A549 (cell line): ENCODE data around the gene RUFY1.
"Not testable (repeated sequence)": the region's sequence is repeated elsewhere in the genome, so short reads cannot be mapped to it uniquely, and the experiment has no call there.

Source experiments
- HDAC2 ChIP-seq: fragments of 200-600 bp; sonication (generic); IDR thresholded peaks from 2 replicates; pipeline ENCODE4 v1.6.1; 2016
- JUN ChIP-seq, 2 experiments: fragments of >200 bp; sonication (Bioruptor Twin); formaldehyde crosslinking; IDR thresholded peaks; 2 replicates in 1 of 2; 3 replicates in 1 of 2; pipeline ENCODE4 v1.6.1; 2016 to 2017
- JUNB ChIP-seq: fragments of >200 bp; sonication (Bioruptor Twin); formaldehyde crosslinking; IDR thresholded peaks from 2 replicates; pipeline ENCODE4 v1.6.1; 2016
- PHF8 ChIP-seq: fragments of 200-600 bp; sonication (generic); IDR thresholded peaks from 2 replicates; pipeline ENCODE4 v1.6.1; 2016; ENCODE audit warnings: low read depth, mild to moderate bottlenecking, antibody characterized with exemption, moderate library complexity, borderline replicate concordance
- POLR2A ChIP-seq: IDR thresholded peaks from 2 replicates; pipeline ENCODE4 v1.6.1; 2012; ENCODE audit warnings: mild to moderate bottlenecking, low read length
- TF ChIP-seq, protein P1 (sequence below): IDR thresholded peaks from 2 replicates; pipeline ENCODE4 v1.6.1; 2012
- TF ChIP-seq, protein P2 (sequence below): fragments of >200 bp; sonication (Bioruptor Twin); formaldehyde crosslinking; IDR thresholded peaks from 3 replicates; pipeline ENCODE4 v1.5.1; 2016

DNA sequence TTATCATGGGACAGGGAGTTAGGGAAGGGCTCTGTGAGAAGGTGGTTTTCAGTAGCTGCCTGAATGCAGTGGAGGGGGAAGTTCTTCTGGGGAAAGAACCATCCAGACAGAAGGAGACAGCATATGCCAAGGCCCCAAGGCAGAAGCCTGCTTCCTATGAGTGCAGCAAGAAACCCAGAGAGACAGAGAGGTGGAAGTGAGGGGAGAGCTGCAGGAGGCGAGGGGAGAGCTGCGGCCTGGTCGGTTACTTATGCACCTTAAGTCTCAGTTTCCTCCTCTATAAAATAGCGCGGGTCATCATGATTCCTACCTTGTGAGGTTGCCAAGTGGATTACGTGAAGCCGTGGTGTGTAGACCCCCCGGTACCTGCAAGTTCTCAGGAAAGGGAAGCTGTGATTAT lies 47.9 kb upstream of the RUFY1 start:
- TF ChIP-seq POLR2A; PHF8; JUNB; JUN (IDR thresholded peaks at IDR 0.05); HDAC2: not testable (repeated sequence)
- TF ChIP-seq, protein P1, sequence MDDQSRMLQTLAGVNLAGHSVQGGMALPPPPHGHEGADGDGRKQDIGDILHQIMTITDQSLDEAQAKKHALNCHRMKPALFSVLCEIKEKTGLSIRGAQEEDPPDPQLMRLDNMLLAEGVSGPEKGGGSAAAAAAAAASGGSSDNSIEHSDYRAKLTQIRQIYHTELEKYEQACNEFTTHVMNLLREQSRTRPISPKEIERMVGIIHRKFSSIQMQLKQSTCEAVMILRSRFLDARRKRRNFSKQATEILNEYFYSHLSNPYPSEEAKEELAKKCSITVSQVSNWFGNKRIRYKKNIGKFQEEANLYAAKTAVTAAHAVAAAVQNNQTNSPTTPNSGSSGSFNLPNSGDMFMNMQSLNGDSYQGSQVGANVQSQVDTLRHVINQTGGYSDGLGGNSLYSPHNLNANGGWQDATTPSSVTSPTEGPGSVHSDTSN = not testable (repeated sequence)
- TF ChIP-seq, protein P2, sequence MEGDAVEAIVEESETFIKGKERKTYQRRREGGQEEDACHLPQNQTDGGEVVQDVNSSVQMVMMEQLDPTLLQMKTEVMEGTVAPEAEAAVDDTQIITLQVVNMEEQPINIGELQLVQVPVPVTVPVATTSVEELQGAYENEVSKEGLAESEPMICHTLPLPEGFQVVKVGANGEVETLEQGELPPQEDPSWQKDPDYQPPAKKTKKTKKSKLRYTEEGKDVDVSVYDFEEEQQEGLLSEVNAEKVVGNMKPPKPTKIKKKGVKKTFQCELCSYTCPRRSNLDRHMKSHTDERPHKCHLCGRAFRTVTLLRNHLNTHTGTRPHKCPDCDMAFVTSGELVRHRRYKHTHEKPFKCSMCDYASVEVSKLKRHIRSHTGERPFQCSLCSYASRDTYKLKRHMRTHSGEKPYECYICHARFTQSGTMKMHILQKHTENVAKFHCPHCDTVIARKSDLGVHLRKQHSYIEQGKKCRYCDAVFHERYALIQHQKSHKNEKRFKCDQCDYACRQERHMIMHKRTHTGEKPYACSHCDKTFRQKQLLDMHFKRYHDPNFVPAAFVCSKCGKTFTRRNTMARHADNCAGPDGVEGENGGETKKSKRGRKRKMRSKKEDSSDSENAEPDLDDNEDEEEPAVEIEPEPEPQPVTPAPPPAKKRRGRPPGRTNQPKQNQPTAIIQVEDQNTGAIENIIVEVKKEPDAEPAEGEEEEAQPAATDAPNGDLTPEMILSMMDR = not testable (repeated sequence)
